HepG2 (cell line): ENCODE measurements around the gene ANGPTL5. TPM values are rescaled to one million over a fixed set of nuclear protein-coding genes. Genes with fewer than 3 reads are reported as not detected.

Experiments
- DMAP1 ChIP-seq: IDR thresholded peaks from 2 replicates; pipeline ENCODE4 v1.6.1; 2016
- FOXC1 ChIP-seq: sonication (generic); formaldehyde crosslinking; IDR thresholded peaks from 2 replicates; pipeline ENCODE4 v1.8.0; 2022; ENCODE audit warnings: mild to moderate bottlenecking, missing genetic modification reagents, borderline replicate concordance
- GMEB1 ChIP-seq: sonication (generic); formaldehyde crosslinking; IDR thresholded peaks from 2 replicates; pipeline ENCODE4 v1.5.1; 2020; ENCODE audit warnings: missing genetic modification reagents, mild to moderate bottlenecking, borderline replicate concordance
- TAF1 ChIP-seq: sonication (generic); formaldehyde crosslinking; IDR thresholded peaks from 2 replicates; pipeline ENCODE4 v1.4.0; 2020; ENCODE audit warnings: missing genetic modification reagents
- TCF7L2 ChIP-seq: IDR thresholded peaks from 2 replicates; pipeline ENCODE4 v1.6.1; 2011; ENCODE audit warnings: mild to moderate bottlenecking, low read depth, low read length, moderate library complexity
- TFDP1 ChIP-seq: IDR thresholded peaks from 2 replicates; pipeline ENCODE4 v1.6.1; 2016; ENCODE audit warnings: missing compliant biosample characterization, missing genetic modification reagents, borderline replicate concordance
- ZBTB40 ChIP-seq, 2 experiments: fragments of 450-650 bp in 1 of 2; sonication (generic) in 1 of 2; formaldehyde crosslinking in 1 of 2; IDR thresholded peaks; 2 replicates each; pipeline versions ENCODE4 v1.6.1 to v1.8.0; 2016 to 2022; ENCODE audit warnings: antibody characterized with exemption in 1 of 2, mild to moderate bottlenecking in 1 of 2, missing genetic modification reagents in 1 of 2
- ZNF280B ChIP-seq: sonication (generic); formaldehyde crosslinking; IDR thresholded peaks from 2 replicates; pipeline ENCODE4 v1.5.0; 2020; ENCODE audit warnings: missing genetic modification reagents, mild to moderate bottlenecking, borderline replicate concordance
- ZNF33B ChIP-seq: sonication (generic); formaldehyde crosslinking; IDR thresholded peaks from 2 replicates; pipeline ENCODE4 v1.5.1; 2020; ENCODE audit warnings: mild to moderate bottlenecking, missing genetic modification reagents
- polyA plus RNA-seq, 8 experiments: library from polyadenylated mRNA; depleted of rRNA in 3 of 8; stranded (reverse) in 7 of 8; unstranded in 1 of 8; fragments of >200 nt; fragmentation: Illumina TruSeq in 4 of 8; extraction: Trizol in 4 of 8; gene quantifications; 2 replicates each; pipeline versions ENCODE4 v1.2.1 to v1.2.3, GENCODE V29; 2011 to 2016; ENCODE audit warnings: low read depth in 4 of 8, missing spikeins in 1 of 8, mixed read lengths in 1 of 8; ENCODE audit not compliant: insufficient read depth in 1 of 8
- total RNA-seq, 5 experiments: library from RNA; depleted of rRNA; stranded (reverse); fragments of >200 nt; fragmentation: Illumina TruSeq; extraction: Trizol; gene quantifications; 2 replicates each; pipeline ENCODE4 v1.2.3, GENCODE V29; 2016; ENCODE audit warnings: low read depth in 1 of 5

The ANGPTL5 gene
- total and polyA plus RNA-seq, 2 of the 13 experiments (the other 11 are each of a cell fraction or from before 2014, with no cell fraction given) = not detected

- TF ChIP-seq TCF7L2 (no peak), DMAP1 (CRISPR knock-in tag) (peak; percentile 68; the same call in 1 of the 2 replicates), ZNF33B (CRISPR knock-in tag) (peak; percentile 83; the same call in 1 of the 2 replicates), ZBTB40 (IDR thresholded peaks at IDR 0.05) (no peak), ZBTB40 (CRISPR knock-in tag; IDR thresholded peaks at IDR 0.05) (0 out of 2 replicates have a peak, but pooled peaks have one; percentile 46), FOXC1 (CRISPR knock-in tag) (peak; percentile 77; the same call in 1 of the 2 replicates), TFDP1 (CRISPR knock-in tag) (peak; percentile 61; the same call in 1 of the 2 replicates), TAF1 (CRISPR knock-in tag) (peak; percentile 84), GMEB1 (CRISPR knock-in tag) (peak; percentile 66), ZNF280B (peak; percentile 93)
Measured at GRCh38 chr11:101914738-101915426, 1.4 kb downstream of the ANGPTL5 start, which contains the start of gene CEP126 (continued).
